Measurements from ENCODE around the gene PLPPR4.
"Not testable (repeated sequence)": the region's sequence is repeated elsewhere in the genome, so short reads cannot be mapped to it uniquely, and the experiment has no call there.

DNA sequence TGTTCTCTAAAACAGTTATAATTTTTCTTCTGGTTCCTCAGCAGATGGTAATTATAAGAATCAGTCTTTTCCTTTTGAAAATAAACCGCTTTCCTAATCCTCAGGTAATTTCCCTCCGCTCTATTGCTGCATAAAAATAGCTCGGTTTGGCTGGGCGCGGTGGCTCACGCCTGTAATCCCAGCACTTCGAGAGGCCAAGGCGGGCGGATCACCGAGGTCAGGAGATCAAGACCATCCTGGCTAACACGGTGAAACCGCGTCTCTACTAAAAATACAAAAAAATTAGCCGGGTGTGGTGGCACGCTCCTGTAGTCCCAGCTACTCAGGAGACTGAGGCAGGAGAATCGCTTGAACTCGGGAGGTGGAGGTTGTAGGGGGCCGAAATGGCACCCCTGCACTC is 19.2 kb downstream of the PLPPR4 start:
- TF ChIP-seq, protein P1, sequence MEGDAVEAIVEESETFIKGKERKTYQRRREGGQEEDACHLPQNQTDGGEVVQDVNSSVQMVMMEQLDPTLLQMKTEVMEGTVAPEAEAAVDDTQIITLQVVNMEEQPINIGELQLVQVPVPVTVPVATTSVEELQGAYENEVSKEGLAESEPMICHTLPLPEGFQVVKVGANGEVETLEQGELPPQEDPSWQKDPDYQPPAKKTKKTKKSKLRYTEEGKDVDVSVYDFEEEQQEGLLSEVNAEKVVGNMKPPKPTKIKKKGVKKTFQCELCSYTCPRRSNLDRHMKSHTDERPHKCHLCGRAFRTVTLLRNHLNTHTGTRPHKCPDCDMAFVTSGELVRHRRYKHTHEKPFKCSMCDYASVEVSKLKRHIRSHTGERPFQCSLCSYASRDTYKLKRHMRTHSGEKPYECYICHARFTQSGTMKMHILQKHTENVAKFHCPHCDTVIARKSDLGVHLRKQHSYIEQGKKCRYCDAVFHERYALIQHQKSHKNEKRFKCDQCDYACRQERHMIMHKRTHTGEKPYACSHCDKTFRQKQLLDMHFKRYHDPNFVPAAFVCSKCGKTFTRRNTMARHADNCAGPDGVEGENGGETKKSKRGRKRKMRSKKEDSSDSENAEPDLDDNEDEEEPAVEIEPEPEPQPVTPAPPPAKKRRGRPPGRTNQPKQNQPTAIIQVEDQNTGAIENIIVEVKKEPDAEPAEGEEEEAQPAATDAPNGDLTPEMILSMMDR (IDR thresholded peaks at IDR 0.05), result not testable (repeated sequence)
- not testable (repeated sequence) for TF ChIP-seq EZH2 (IDR thresholded peaks at IDR 0.05; ENCODE audit: borderline replicate concordance, insufficient read depth, low read depth, low read length, poor library complexity, severe bottlenecking)

Data from B cell (primary cell).